ENCODE measurements around the gene CLEC10A. TPM values are rescaled to one million over a fixed set of nuclear protein-coding genes. Genes with fewer than 3 reads are reported as not detected.
A peak's percentile ranks its signal among the peaks of the same experiment; 100 is the strongest.

CLEC10A gene
- total and polyA plus RNA-seq, 2 experiments from 2014 or later, result not detected

- Histone ChIP-seq H3F3A (replicated peaks; ENCODE audit: low read depth) (no peaks in the 10 kb centered on the region), H3K9me2 (ENCODE audit: insufficient read depth) (no peaks in the 10 kb centered on the region), H2AFZ (no peak overlapping the region), H4K20me1 (replicated peaks; ENCODE audit: insufficient read depth) (no peaks in the 10 kb centered on the region), H3K27me3 (ENCODE audit: insufficient read depth) (no peaks in the 10 kb centered on the region), H3K4me2 (no peak overlapping the region), H3K4me1 (ENCODE audit: insufficient read depth) (no peaks in the 10 kb centered on the region), H3K79me2 (replicated peaks; ENCODE audit: insufficient read depth) (no peaks in the 10 kb centered on the region), H3K27ac (ENCODE audit: low read depth) (no peak overlapping the region), H3K36me3 (ENCODE audit: insufficient read depth) (no peaks in the 10 kb centered on the region), H3K4me3 (no peak overlapping the region)
- H3K4me3 Mint-ChIP-seq, result no peak overlapping the region
- peaks cover 22% of the 10 kb centered on the region for H3K36me3 Mint-ChIP-seq (ENCODE audit: low read depth)
- peaks cover 33% of the 10 kb centered on the region for H3K9me3 Mint-ChIP-seq
- peaks cover 3% of the 10 kb centered on the region; the same call in 2 of the 3 replicates for H3K4me1 Mint-ChIP-seq
- TF ChIP-seq, protein P1, sequence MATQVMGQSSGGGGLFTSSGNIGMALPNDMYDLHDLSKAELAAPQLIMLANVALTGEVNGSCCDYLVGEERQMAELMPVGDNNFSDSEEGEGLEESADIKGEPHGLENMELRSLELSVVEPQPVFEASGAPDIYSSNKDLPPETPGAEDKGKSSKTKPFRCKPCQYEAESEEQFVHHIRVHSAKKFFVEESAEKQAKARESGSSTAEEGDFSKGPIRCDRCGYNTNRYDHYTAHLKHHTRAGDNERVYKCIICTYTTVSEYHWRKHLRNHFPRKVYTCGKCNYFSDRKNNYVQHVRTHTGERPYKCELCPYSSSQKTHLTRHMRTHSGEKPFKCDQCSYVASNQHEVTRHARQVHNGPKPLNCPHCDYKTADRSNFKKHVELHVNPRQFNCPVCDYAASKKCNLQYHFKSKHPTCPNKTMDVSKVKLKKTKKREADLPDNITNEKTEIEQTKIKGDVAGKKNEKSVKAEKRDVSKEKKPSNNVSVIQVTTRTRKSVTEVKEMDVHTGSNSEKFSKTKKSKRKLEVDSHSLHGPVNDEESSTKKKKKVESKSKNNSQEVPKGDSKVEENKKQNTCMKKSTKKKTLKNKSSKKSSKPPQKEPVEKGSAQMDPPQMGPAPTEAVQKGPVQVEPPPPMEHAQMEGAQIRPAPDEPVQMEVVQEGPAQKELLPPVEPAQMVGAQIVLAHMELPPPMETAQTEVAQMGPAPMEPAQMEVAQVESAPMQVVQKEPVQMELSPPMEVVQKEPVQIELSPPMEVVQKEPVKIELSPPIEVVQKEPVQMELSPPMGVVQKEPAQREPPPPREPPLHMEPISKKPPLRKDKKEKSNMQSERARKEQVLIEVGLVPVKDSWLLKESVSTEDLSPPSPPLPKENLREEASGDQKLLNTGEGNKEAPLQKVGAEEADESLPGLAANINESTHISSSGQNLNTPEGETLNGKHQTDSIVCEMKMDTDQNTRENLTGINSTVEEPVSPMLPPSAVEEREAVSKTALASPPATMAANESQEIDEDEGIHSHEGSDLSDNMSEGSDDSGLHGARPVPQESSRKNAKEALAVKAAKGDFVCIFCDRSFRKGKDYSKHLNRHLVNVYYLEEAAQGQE (IDR thresholded peaks at IDR 0.05; ENCODE audit: unreplicated experiment), result no peak
- TF ChIP-seq CREB1 (CRISPR knock-in tag; IDR thresholded peaks at IDR 0.05; ENCODE audit: low read depth), result no peak
- TF ChIP-seq CTCF (conservative IDR thresholded peaks at IDR 0.05; ENCODE audit: low read depth in 2 of 2), result no peak
- ATAC-seq, result no peak
- no peak for DNase-seq (ENCODE audit: low spot score)
- H3K27ac Mint-ChIP-seq, result no peak overlapping the region
- H3K27me3 Mint-ChIP-seq (ENCODE audit: insufficient read depth, low read depth, poor library complexity), result peaks cover 15% of the 10 kb centered on the region
Measured at GRCh38 chr17:7067198-7067597, 12.9 kb downstream of the CLEC10A start.

- Histone ChIP-seq H3K4me3 (no peak overlapping the region), H4K20me1 (replicated peaks; ENCODE audit: insufficient read depth) (no peaks in the 10 kb centered on the region), H3K27ac (ENCODE audit: low read depth) (no peak overlapping the region), H3K4me2 (no peak overlapping the region), H2AFZ (peak overlapping the region; percentile 59; the same call in 1 of the 2 replicates), H3K36me3 (ENCODE audit: insufficient read depth) (no peaks in the 10 kb centered on the region), H3F3A (replicated peaks; ENCODE audit: low read depth) (no peaks in the 10 kb centered on the region), H3K4me1 (ENCODE audit: insufficient read depth) (no peaks in the 10 kb centered on the region), H3K27me3 (ENCODE audit: insufficient read depth) (no peaks in the 10 kb centered on the region), H3K9me2 (ENCODE audit: insufficient read depth) (no peaks in the 10 kb centered on the region), H3K79me2 (replicated peaks; ENCODE audit: insufficient read depth) (no peaks in the 10 kb centered on the region)
- Mint-ChIP-seq H3K4me1 (peaks cover 3% of the 10 kb centered on the region; the same call in 2 of the 3 replicates), H3K27ac (no peak overlapping the region), H3K9me3 (peaks cover 32% of the 10 kb centered on the region), H3K36me3 (ENCODE audit: low read depth) (peaks cover 20% of the 10 kb centered on the region), H3K27me3 (ENCODE audit: insufficient read depth, low read depth, poor library complexity) (peaks cover 15% of the 10 kb centered on the region), H3K4me3 (no peak overlapping the region)
- DNase-seq (ENCODE audit: low spot score), result no peak
- no peak for ATAC-seq
- TF ChIP-seq ZNF114 (CRISPR knock-in tag; IDR thresholded peaks at IDR 0.05), result no peak
- TF ChIP-seq ZNF462 (CRISPR knock-in tag; IDR thresholded peaks at IDR 0.05), result no peak
- TF ChIP-seq, protein P1 (IDR thresholded peaks at IDR 0.05; ENCODE audit: unreplicated experiment), result no peak
- no peak for TF ChIP-seq EZH2phosphoT487 (IDR thresholded peaks at IDR 0.05; ENCODE audit: unreplicated experiment)
Measured at GRCh38 chr17:7064261-7064660, 15.8 kb downstream of the CLEC10A start.

Data from GM23338 (cell line).